IMR-90 (cell line): Measurements from ENCODE around the gene GNB1L.

Experiments used
- CTCF ChIP-seq: conservative IDR thresholded peaks from 2 replicates; pipeline ENCODE4 v1.5.1; 2012; ENCODE audit warnings: mild to moderate bottlenecking, low read depth, low read length, improper control_type of control experiment
- RAD21 ChIP-seq: IDR thresholded peaks from 2 replicates; pipeline ENCODE4 v1.6.1; 2012; ENCODE audit warnings: low read length, improper control_type of control experiment
- USF2 ChIP-seq: fragments of 150-350 bp; IDR thresholded peaks from 2 replicates; pipeline ENCODE4 v1.6.1; 2017; ENCODE audit warnings: mild to moderate bottlenecking, antibody characterized with exemption, low read length, low read depth

GRCh38 chr22:19885841-19886592, 31.3 kb upstream of the GNB1L start:
- TF ChIP-seq CTCF (no peak), RAD21 (no peak), USF2 (no peak)
